SH-SY5Y (cell line): ENCODE measurements around the gene SPEM3.

Experiments
- GATA2 ChIP-seq: IDR thresholded peaks from 2 replicates; pipeline ENCODE4 v1.6.1; 2011; ENCODE audit warnings: mild to moderate bottlenecking, low read depth, low read length
- GATA3 ChIP-seq: IDR thresholded peaks from 2 replicates; pipeline ENCODE4 v1.6.1; 2011; ENCODE audit warnings: low read depth, mild to moderate bottlenecking, low read length, moderate library complexity

DNA sequence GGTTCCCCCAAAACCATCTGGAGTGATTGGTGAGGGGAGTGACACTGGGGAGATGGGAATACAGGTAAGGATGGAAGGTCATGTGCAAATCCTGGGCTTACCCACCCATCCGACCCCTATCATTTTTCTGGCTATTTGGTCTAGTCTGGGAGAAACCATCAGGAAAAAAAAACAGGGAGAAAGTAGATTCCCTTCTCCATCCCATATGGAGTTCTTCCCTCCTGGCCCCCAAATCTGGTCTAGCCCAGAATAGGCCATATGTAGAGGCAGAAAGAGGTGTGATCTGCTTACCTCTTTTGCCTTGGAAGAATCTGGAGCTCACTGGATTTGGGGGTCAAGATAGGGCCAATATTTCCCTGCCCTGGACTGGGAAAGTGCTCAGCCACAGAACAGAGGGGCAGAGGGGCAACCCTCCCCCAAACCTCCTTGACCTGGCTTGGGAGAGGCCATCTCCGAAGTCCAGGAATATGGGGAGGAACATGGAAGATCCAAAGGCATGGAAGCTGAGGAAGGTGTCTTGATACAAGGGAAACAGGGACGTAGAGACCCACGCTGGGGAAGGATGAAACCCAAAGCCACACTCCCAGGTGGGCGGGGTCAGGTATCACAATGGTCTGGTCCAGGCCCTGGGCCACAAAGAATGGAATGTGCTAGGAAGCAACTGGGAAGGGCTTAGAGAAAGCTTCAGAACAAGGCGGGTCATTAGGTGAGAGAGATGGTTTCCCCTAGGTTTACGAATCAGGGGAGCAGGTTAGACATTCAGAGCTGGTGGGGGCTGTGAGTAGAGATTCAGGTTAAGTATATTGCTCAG, 32.4 kb downstream of the SPEM3 start:
- TF ChIP-seq GATA2 (no peak), GATA3 (no peak)
